ENCODE results near the gene RNF14.
"Not testable (repeated sequence)": the region's sequence is repeated elsewhere in the genome, so short reads cannot be mapped to it uniquely, and the experiment has no call there.

RNF14 gene, protein sequence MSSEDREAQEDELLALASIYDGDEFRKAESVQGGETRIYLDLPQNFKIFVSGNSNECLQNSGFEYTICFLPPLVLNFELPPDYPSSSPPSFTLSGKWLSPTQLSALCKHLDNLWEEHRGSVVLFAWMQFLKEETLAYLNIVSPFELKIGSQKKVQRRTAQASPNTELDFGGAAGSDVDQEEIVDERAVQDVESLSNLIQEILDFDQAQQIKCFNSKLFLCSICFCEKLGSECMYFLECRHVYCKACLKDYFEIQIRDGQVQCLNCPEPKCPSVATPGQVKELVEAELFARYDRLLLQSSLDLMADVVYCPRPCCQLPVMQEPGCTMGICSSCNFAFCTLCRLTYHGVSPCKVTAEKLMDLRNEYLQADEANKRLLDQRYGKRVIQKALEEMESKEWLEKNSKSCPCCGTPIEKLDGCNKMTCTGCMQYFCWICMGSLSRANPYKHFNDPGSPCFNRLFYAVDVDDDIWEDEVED

DNA sequence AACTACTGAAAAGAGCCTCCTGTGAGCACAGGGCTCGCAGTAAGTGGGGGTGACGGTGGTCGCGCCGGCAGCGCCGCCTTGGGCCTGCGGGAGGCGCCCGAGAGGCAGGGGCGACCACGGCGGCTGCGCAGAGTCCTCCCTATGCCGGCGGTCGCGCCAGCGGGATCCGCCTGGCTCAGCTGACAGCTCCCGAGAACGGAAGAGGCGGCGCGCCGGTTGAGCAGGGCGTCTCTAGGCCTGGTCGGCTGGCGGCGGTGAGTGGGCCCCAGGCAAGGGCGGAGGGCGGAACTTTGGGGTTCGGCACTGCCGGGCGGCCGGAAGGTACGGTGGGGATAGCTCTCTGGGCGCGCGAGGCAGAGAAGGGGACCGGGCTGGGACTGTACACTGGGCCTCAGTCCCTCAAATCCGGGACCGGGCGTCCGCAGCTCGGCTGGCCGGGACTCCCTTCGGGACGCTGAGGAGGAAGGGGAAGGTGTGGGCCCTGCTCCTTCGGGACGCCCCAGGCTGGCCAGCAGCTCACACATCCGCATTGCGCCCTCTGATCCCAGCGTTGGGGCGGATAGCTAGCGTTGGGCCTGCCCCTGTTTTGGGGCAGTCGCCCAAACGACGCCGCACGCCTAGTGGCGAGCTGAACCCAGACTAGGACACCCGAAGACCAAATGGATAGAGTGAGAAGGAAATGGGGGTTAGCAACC, at the start of gene RNF14:
Gene RNF14 (plus strand): TSS at position 192 of the 695 bp plus-strand sequence. CDS start 4,484 bp downstream, outside the sequence.
- Mint-ChIP-seq H3K4me1 (peaks cover 43% of the 10 kb centered on the region), H3K9me3 (no peaks in the 10 kb centered on the region), H3K4me3 (peak within 1 kb of the TSS; percentile 95 to 97), H3K27ac (peak within 1 kb of the TSS; percentile 97), H3K27me3 (no peaks in the 10 kb centered on the region)
- DNase-seq: peak; percentile 97
- ATAC-seq: peak; percentile 97

DNA sequence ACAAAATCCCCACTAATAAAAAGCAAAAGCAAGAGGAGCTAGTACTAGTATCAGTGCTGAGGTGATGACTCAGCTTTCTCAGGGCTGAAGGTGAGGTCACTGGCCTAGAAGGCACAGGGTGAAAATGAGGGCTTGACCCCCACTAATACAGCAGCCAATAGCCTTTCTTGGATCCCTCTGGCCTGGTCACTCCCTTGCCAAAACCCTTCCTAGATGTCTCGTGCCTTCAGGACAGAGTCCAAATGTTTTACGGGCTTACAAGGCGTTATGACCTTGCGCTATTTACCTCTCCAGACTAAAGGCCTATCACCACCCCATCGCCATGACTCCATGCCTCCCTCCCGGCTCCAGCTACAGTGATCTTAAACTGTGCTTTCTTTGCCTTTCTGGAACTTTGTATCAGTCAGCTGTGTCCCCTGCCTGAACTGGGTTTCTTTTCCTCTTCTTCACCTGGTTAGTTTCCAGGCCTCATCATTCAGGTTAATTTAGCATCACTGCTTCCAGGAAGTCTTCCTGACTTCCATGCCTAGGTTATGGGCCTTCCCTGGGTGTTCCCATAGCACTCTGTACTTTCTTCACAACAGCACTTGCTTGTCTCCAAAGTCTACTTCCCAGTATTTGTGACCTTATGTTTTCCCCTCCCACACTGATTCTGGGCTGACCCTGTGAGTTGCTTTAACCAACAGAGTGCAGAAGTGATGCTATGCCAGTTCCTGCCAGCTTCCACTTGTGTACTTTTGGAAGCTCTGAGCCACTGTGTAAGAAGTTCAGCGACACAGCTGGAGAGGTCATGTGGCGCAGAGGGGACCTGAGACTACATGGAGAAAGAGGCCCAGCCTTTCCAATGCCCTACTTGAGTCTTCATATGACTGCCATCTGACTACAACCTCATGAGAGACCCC, 49.4 kb upstream of the RNF14 start:
- no peak overlapping the region for H3K4me3 Mint-ChIP-seq
- H3K27ac Mint-ChIP-seq: no peak overlapping the region
- H3K27me3 Mint-ChIP-seq: peaks cover 27% of the 10 kb centered on the region
- H3K9me3 Mint-ChIP-seq: no peaks in the 10 kb centered on the region
- no peak for DNase-seq
- peaks cover 19% of the 10 kb centered on the region for H3K4me1 Mint-ChIP-seq
- no peak for ATAC-seq

DNA sequence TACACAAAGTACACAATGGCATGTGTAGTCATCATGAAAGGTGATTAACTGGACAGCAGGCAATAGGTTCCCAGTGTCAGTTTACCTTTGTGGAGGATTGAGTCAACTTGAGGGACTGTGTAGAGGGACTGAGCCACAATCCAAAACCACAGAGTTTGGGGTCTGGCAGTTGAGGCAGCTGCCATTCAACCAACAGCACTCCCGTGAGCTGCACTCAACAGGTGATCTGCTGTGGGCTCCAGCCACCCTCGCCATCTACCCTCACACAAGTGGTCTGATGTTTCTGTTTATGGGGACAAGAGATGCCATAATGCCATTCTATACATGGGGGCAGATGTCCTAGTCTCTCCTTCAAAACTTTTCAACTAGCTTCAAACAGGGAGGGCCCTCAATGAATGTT, 48.1 kb upstream of the RNF14 start:
- Mint-ChIP-seq H3K27me3 (peaks cover 14% of the 10 kb centered on the region), H3K4me1 (peaks cover 23% of the 10 kb centered on the region), H3K9me3 (no peaks in the 10 kb centered on the region), H3K4me3 (no peak overlapping the region), H3K27ac (no peak overlapping the region)
- ATAC-seq: no peak
- DNase-seq: no peak

DNA sequence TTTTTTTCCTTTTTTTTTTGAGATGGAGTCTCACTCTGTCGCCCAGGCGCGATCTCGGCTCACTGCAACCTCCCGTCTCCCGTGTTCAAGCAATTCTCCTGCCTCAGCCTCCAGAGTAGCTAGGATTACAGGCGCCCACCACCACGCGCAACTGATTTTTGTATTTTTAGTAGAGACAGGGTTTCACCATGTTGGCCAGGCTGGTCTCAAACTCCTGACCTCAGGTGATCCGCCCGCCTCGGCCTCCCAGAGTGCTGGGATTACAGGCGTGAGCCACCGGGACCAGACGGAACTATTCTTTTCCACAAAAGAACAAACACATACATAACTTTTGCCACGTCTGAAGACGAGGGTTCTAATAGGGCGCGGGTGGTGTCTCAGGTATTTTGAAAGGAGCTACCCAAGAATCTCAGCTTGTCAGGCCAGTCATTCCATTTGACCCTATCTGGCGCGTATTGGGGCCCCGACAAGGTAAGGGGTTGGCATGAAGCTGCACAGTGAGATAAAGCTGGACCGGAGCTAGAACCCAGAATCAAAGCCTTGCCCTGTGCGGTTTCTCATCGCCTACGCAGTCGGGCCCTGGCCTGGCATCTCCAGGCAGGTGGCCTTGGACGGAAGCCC, 46.0 kb upstream of the RNF14 start:
- peak; percentile 24 for ATAC-seq
- H3K27me3 Mint-ChIP-seq, H3K9me3 Mint-ChIP-seq, DNase-seq: not testable (repeated sequence)
- peak overlapping the region; percentile 88 to 97 for H3K27ac Mint-ChIP-seq
- H3K4me1 Mint-ChIP-seq: peaks cover 34% of the 10 kb centered on the region
- H3K4me3 Mint-ChIP-seq: peak overlapping the region; percentile 85 to 89

DNA sequence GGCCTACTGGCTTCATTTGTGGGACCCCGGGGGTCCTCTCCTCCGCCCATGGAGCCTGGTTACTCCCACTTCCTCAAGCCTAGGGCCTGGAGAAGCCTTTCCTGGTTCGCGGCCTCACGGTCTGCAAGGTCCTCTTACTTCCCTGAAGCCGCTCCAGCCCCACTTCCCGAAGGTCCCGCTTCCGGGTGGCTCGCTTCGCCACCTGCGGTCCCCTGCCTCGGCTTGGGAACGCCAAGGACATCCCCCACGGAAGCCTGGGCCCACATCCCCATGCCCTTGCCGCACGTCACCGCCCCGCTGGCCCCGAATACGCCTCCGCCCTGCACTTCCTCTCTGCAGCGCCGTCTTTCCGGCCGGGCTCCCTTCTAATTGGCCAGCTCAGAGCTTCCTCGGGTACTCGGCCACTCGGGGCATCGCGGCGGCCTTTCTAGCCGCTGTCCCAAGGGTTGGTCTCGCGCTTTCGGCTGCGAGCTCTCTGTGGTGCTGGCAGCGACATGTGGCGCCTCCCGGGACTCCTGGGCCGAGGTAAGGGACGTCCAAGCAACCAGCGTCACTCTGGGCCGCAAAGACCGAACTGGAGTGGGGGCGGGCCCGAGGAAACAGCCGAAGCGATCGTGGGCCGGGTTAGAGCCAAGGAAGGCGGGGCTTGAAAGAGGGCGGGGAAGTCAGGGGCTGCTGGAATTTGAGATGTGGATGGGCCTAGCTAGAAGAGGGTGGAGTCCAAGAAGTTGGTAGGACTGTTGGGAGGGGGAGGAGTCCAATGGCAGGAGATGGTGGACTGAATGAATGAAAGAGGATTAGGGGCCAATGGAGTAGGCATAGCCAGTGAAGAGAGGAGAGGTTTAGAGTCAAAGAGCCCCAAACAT, 45.2 kb upstream of the RNF14 start, which contains the start of gene DELE1:
Gene DELE1 (plus strand): TSS at position 424 of the 866 bp plus-strand sequence. CDS start 71 bp downstream, at position 495.
- ATAC-seq: peak; percentile 98
- Mint-ChIP-seq H3K9me3 (no peaks in the 10 kb centered on the region), H3K27ac (peak within 1 kb of the TSS; percentile 88 to 97), H3K27me3 (no peaks in the 10 kb centered on the region), H3K4me3 (peak within 1 kb of the TSS; percentile 85 to 89), H3K4me1 (peaks cover 34% of the 10 kb centered on the region)
- DNase-seq: peak; percentile 86 to 92

DNA sequence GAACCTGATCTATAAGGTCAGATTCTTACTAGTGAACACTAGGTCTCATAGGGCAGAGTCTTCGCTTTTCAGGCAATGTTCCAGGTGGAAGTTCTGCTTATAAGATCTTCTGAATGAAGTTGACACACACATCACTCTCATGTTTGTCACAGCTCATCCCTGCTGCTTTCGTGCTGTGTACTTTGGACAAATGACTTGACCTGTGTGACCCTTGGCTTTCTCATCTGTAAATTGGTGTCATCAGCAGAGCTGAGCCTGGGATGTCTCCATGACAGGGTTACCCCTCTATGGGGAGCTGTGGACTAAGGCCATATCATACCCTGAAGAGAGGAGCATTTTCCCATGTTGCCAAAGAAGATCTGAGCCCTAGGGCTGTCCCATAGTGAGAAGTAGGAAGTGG, 42.5 kb upstream of the RNF14 start:
- Mint-ChIP-seq H3K4me1 (peaks cover 29% of the 10 kb centered on the region), H3K27me3 (no peaks in the 10 kb centered on the region), H3K4me3 (no peak overlapping the region), H3K27ac (no peak overlapping the region), H3K9me3 (no peaks in the 10 kb centered on the region)
- DNase-seq (no peak), ATAC-seq (no peak)

DNA sequence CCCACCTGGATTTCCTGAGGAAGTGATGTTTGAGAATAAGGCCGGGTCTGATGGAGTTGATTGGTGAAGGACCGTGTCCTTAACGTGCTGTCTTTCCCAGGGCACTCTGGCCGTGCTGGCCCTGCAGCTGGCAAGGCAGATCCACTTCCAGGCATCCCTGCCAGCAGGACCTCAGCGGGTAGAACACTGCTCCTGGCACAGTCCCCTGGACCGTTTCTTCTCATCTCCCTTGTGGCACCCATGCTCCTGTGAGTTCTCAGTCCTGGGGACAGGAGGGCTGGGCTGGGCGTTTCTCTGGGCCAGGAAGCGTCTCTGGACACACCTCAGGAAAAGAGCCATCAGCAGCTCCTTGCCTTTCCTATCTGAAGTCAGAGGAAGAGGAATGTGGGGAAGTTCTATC, 40.9 kb upstream of the RNF14 start:
- Mint-ChIP-seq H3K9me3 (no peaks in the 10 kb centered on the region), H3K27me3 (no peaks in the 10 kb centered on the region), H3K4me1 (peaks cover 29% of the 10 kb centered on the region), H3K4me3 (no peak overlapping the region), H3K27ac (no peak overlapping the region)
- no peak for DNase-seq
- no peak for ATAC-seq

DNA sequence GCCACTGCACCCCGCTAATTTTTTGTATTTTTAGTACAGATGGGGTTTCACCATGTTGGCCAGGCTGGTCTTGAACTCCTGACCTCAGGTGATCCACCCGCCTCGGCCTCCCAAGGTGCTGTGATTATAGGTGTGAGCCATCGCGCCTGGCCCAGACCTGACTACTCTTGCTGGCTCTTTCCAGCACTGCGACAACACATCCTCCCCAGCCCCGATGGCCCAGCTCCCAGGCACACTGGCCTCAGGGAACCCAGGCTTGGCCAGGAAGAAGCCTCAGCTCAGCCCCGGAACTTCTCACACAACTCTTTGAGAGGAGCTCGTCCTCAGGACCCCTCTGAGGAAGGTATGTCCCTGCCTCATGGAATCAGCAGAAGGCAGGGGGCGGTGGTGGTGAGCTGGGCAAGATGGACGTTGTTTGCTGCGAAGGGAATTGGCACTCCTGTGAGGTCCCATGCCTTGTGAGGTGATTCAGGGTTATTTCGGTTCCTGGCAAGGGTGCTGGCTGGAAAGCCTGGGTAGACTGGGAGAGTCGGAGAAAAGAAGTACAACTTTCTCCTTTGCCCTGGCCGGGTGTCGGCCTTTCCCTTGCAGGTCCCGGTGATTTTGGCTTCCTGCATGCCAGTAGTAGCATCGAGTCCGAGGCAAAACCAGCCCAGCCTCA, 39.4 kb upstream of the RNF14 start:
- ATAC-seq (no peak), DNase-seq (no peak)
- H3K4me1 Mint-ChIP-seq: peaks cover 19% of the 10 kb centered on the region
- H3K4me3 Mint-ChIP-seq: no peak overlapping the region
- H3K27ac Mint-ChIP-seq: no peak overlapping the region
- no peaks in the 10 kb centered on the region for H3K9me3 Mint-ChIP-seq
- no peaks in the 10 kb centered on the region for H3K27me3 Mint-ChIP-seq

DNA sequence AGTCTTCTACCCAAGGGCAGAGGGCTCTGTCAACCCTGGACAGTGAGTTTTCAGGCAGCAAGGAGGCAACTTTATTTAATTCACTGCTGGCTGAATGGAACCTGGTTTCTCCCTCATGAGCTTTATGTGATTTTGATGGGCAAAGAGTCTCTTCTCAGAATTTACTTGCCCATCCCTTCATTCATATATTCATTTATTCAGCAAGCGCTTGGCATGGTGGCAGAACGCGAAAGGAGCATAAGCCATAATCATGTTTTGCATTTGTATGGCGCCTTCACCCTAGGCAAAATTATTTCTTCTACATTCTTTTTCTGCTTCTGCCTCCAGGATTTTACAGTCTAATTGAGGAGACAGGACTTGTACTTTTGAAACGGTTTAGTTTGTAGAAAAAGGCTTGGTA, 37.2 kb upstream of the RNF14 start:
- H3K4me3 Mint-ChIP-seq: no peak overlapping the region
- ATAC-seq (no peak), DNase-seq (no peak)
- peaks cover 5% of the 10 kb centered on the region for H3K4me1 Mint-ChIP-seq
- H3K9me3 Mint-ChIP-seq: no peaks in the 10 kb centered on the region
- no peak overlapping the region for H3K27ac Mint-ChIP-seq
- H3K27me3 Mint-ChIP-seq: no peaks in the 10 kb centered on the region

DNA sequence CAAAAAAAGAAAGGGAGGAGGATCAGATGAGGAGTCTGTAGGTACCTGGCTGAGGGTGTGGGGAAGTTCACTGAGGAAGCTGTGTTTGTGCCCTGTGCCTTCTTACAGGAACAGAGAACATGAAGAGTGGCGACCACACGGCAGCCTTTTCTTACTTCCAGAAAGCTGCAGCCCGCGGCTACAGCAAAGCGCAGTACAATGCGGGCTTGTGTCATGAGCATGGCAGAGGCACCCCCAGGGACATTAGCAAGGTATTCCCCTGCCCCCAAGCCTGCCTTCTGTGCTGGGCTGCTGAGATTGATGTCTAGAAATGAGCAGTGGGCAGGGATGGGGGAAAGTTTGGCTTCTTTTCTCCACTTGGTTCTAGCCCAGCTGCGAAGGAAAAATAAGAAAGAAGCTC, 35.8 kb upstream of the RNF14 start:
- no peak overlapping the region for H3K27ac Mint-ChIP-seq
- no peaks in the 10 kb centered on the region for H3K27me3 Mint-ChIP-seq
- ATAC-seq (no peak), DNase-seq (no peak)
- no peak overlapping the region for H3K4me3 Mint-ChIP-seq
- H3K9me3 Mint-ChIP-seq: no peaks in the 10 kb centered on the region
- H3K4me1 Mint-ChIP-seq: no peaks in the 10 kb centered on the region

DNA sequence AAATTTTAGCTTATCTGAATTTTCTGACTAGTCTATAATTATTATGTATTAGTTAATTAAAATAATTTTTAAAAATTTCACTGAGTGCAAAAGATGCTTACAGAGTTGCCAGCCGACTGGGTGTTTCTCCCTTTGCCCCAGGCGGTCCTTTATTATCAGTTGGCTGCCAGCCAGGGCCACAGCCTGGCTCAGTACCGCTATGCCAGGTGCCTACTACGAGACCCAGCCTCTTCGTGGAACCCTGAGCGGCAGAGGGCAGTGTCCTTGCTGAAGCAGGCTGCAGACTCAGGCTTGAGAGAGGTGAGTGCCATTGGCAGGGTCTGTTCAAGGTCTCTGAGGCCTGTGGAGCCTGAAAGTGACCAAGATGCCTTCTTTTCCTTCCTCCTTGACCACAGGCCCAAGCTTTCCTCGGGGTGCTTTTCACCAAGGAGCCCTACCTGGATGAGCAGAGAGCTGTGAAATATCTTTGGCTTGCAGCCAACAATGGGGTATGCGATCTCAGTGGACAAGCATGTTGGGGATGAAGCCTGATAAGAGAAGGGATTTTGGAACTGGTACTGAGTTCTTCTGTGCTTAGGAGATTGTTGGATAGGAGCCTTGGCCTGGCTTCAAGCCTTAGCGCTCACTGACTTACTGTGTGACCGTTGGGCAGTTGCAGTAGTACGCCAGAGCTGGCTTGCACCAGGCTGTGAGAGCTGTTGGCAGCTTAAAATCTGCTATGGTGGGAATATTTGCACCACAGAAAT, 34.6 kb upstream of the RNF14 start:
- Mint-ChIP-seq H3K9me3 (no peaks in the 10 kb centered on the region), H3K4me3 (no peak overlapping the region), H3K27me3 (no peaks in the 10 kb centered on the region), H3K4me1 (no peaks in the 10 kb centered on the region), H3K27ac (no peak overlapping the region)
- ATAC-seq (no peak), DNase-seq (no peak)

DNA sequence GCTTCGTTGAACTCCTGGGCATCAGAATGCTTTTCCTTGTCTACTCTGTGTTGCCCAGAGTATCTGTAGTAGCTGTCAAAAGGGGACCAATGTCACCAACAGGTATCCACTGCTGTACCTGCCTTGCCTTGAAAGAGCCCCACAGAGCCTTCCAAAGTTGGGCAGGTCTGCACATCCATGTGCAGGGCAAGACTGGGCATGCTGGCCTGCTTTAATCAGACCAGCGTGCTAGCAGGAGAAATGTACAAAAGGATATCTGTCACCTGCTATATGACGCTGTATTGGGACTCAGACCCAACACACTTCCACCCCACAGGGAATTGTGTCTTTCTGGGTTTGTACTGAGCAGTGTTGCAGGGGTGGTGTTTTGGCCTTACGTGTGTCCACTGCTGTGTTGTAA, 33.4 kb upstream of the RNF14 start:
- DNase-seq (no peak), ATAC-seq (no peak)
- Mint-ChIP-seq H3K9me3 (no peaks in the 10 kb centered on the region), H3K27me3 (no peaks in the 10 kb centered on the region), H3K27ac (peak overlapping the region in 1 of 2 donors; percentile 86), H3K4me3 (no peak overlapping the region), H3K4me1 (peaks cover 3% of the 10 kb centered on the region)

DNA sequence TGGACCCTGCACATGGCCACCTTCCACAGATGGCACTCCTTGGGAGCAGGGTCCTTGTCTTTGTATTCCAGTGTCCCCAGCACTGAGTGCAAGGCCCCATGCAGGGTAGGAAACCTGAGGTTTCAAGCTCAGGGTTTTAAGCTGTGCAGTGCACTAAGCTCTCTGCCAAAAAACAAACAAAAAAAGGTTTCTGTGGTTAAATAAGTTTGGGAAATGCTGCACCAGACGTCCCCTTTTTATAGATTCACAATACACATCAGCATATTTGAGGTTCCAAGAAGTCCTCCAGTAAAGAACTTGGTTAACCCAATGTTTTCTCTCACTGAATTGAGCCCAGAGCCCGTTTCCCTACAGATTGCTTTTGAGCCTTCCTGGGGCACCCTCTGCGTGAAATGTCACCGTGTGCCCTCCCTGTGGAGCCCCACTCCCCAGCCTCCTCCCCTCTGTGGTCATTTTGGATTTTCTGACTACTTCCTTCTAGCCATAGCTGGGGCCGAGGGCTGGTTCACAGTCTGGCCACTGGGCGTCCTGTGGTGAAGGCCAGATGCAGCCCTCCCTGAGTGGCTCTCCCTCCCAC, 28.1 kb upstream of the RNF14 start:
- no peaks in the 10 kb centered on the region for H3K9me3 Mint-ChIP-seq
- peaks cover 11% of the 10 kb centered on the region for H3K4me1 Mint-ChIP-seq
- peak; percentile 34 for ATAC-seq
- H3K27ac Mint-ChIP-seq: no peak overlapping the region
- H3K27me3 Mint-ChIP-seq: no peaks in the 10 kb centered on the region
- DNase-seq: no peak
- H3K4me3 Mint-ChIP-seq: no peak overlapping the region

Data from stimulated activated naive CD8-positive, alpha-beta T cell treated with anti-CD3 and anti-CD28 coated beads, Interleukin-15, amount 100 ng/mL, for 72 hours (primary cell).